ENCODE data around the gene GEMIN7.

- TF ChIP-seq CTCF (IDR thresholded peaks at IDR 0.05; ENCODE audit: low read length) (no peak), EZH2 (IDR thresholded peaks at IDR 0.05; ENCODE audit: borderline replicate concordance, low read length) (no peak)
These were observed 21.1 kb downstream of the GEMIN7 start for GRCh38 chr19:45100201-45100600.

All from OCI-LY1 (cell line).